Loucy (cell line): ENCODE results near the gene TRIM63.
"Not testable (repeated sequence)": the region's sequence is repeated elsewhere in the genome, so short reads cannot be mapped to it uniquely, and the experiment has no call there.

Experiments used
- H2AFZ ChIP-seq: fragments of 200-600 bp; sonication (generic); 2 replicates; pipeline ENCODE4 v1.6.0; 2016; ENCODE audit warnings: antibody characterized with exemption, mild to moderate bottlenecking, low read length, moderate library complexity
- H3F3A ChIP-seq: fragments of 200-600 bp; 2 replicates; pipeline ENCODE4 v1.6.0; 2016; ENCODE audit warnings: antibody characterized with exemption, low read depth, mild to moderate bottlenecking
- H3K27me3 ChIP-seq: fragments of 200-600 bp; sonication (generic); 2 replicates; pipeline ENCODE4 v1.6.1; 2014; ENCODE audit warnings: low read length, mild to moderate bottlenecking; ENCODE audit not compliant: insufficient read depth, poor library complexity, severe bottlenecking
- H3K36me3 ChIP-seq: fragments of 200-600 bp; sonication (generic); 2 replicates; pipeline ENCODE4 v1.6.1; 2016; ENCODE audit warnings: low read length; ENCODE audit not compliant: insufficient read depth
- H3K4me1 ChIP-seq: fragments of 200-600 bp; sonication (generic); 2 replicates; pipeline ENCODE4 v1.5.1; 2014; ENCODE audit warnings: low read length, mild to moderate bottlenecking; ENCODE audit not compliant: insufficient read depth, poor library complexity, severe bottlenecking
- H3K4me2 ChIP-seq: fragments of 200-600 bp; sonication (generic); 2 replicates; pipeline ENCODE4 v1.6.0; 2014; ENCODE audit warnings: antibody characterized with exemption, low read length, low read depth, mild to moderate bottlenecking; ENCODE audit not compliant: poor library complexity, severe bottlenecking
- H3K4me3 ChIP-seq: fragments of 200-600 bp; sonication (generic); 2 replicates; pipeline ENCODE4 v1.5.1; 2014; ENCODE audit warnings: low read length, mild to moderate bottlenecking, mixed read lengths; ENCODE audit not compliant: poor library complexity, severe bottlenecking
- H3K79me2 ChIP-seq: fragments of 200-600 bp; sonication (generic); 2 replicates; pipeline ENCODE4 v1.6.1; 2014; ENCODE audit warnings: low read length; ENCODE audit not compliant: insufficient read depth
- H3K9ac ChIP-seq: fragments of 200-600 bp; sonication (generic); 2 replicates; pipeline ENCODE4 v1.6.0; 2014; ENCODE audit warnings: mild to moderate bottlenecking, low read depth, low read length, moderate library complexity; ENCODE audit not compliant: poor library complexity, severe bottlenecking
- H3K9me2 ChIP-seq: fragments of 200-600 bp; sonication (generic); replicated peaks from 2 replicates; pipeline ENCODE4 v1.6.1; 2016; ENCODE audit warnings: low read depth, low read length, mixed read lengths
- H3K9me3 ChIP-seq: fragments of 200-600 bp; sonication (generic); 2 replicates; pipeline ENCODE4 v1.6.1; 2014; ENCODE audit warnings: mild to moderate bottlenecking, antibody characterized with exemption, low read length, low read depth; ENCODE audit not compliant: insufficient read depth
- H4K20me1 ChIP-seq: fragments of 200-600 bp; sonication (generic); 2 replicates; pipeline ENCODE4 v1.6.0; 2014; ENCODE audit warnings: antibody characterized with exemption, low read length, mild to moderate bottlenecking; ENCODE audit not compliant: insufficient read depth, poor library complexity, severe bottlenecking
- EZH2phosphoT487 ChIP-seq: fragments of 200-600 bp; IDR thresholded peaks from 2 replicates; pipeline ENCODE4 v1.6.1; 2018; ENCODE audit warnings: antibody characterized with exemption, mild to moderate bottlenecking, moderate library complexity, borderline replicate concordance
- TF ChIP-seq, protein P1 (sequence below): fragments of 200-600 bp; sonication (generic); conservative IDR thresholded peaks from 2 replicates; pipeline ENCODE4 v1.5.1; 2014; ENCODE audit warnings: mild to moderate bottlenecking, antibody characterized with exemption, low read length

The TRIM63 gene

DNA sequence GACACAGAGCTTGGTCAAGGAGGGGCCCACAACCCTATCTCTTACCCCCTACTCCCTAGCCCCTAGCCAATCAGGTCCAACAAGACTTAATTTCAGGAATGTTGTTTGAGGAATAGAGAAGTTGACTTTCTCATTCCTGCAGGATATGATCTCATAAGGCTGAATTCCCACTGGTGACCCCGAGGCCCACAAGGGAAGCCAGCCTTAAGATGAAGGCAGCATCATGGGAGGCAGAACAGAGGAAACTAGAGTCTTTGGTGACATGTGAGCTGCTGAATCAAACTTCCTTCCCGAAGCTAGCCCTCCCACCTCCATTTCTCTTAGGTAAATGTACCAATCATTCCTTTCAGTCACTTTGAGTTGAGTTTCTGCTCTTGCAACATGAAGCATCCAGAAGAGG is 35.1 kb upstream of the TRIM63 start:
- Histone ChIP-seq H2AFZ (no peak overlapping the region), H3K9me3 (no peaks in the 10 kb centered on the region), H3K4me1 (peaks cover 33% of the 10 kb centered on the region), H3F3A (no peaks in the 10 kb centered on the region), H3K27me3 (no peaks in the 10 kb centered on the region), H3K4me3 (no peak overlapping the region), H4K20me1 (no peaks in the 10 kb centered on the region), H3K36me3 (no peaks in the 10 kb centered on the region), H3K9me2 (no peaks in the 10 kb centered on the region), H3K4me2 (no peak overlapping the region), H3K79me2 (no peaks in the 10 kb centered on the region), H3K9ac (no peak overlapping the region)
- TF ChIP-seq EZH2phosphoT487 = no peak
- TF ChIP-seq, protein P1, sequence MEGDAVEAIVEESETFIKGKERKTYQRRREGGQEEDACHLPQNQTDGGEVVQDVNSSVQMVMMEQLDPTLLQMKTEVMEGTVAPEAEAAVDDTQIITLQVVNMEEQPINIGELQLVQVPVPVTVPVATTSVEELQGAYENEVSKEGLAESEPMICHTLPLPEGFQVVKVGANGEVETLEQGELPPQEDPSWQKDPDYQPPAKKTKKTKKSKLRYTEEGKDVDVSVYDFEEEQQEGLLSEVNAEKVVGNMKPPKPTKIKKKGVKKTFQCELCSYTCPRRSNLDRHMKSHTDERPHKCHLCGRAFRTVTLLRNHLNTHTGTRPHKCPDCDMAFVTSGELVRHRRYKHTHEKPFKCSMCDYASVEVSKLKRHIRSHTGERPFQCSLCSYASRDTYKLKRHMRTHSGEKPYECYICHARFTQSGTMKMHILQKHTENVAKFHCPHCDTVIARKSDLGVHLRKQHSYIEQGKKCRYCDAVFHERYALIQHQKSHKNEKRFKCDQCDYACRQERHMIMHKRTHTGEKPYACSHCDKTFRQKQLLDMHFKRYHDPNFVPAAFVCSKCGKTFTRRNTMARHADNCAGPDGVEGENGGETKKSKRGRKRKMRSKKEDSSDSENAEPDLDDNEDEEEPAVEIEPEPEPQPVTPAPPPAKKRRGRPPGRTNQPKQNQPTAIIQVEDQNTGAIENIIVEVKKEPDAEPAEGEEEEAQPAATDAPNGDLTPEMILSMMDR = no peak

DNA sequence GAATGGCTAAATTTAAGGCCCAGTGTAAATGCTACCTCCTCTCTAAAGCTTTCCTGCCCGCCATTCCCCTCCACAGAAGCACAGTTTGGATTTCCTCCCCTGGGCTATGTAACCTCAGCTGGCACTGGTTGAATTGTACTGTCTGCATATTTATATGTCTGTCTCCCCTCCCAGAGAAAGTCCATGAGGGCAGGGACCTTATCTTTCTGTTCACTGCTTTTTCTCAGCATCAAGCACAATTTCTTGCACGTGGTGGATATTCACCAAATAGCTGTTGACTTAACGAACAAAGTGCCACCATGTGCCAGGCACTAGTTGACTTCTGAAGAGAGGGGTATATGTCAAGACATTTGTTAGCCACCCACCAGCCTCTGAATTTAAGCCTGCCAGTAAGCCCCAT is 34.7 kb upstream of the TRIM63 start:
- TF ChIP-seq, protein P1 = no peak
- no peak for TF ChIP-seq EZH2phosphoT487
- no peaks in the 10 kb centered on the region for H3K9me3 ChIP-seq
- H3K9ac ChIP-seq = no peak overlapping the region
- H3F3A ChIP-seq = no peaks in the 10 kb centered on the region
- H3K4me3 ChIP-seq = no peak overlapping the region
- H4K20me1 ChIP-seq = no peaks in the 10 kb centered on the region
- H3K79me2 ChIP-seq = no peaks in the 10 kb centered on the region
- H3K4me1 ChIP-seq = peaks cover 36% of the 10 kb centered on the region
- H3K9me2 ChIP-seq = no peaks in the 10 kb centered on the region
- no peak overlapping the region for H2AFZ ChIP-seq
- H3K4me2 ChIP-seq = no peak overlapping the region
- H3K36me3 ChIP-seq = no peaks in the 10 kb centered on the region
- H3K27me3 ChIP-seq = no peaks in the 10 kb centered on the region

DNA sequence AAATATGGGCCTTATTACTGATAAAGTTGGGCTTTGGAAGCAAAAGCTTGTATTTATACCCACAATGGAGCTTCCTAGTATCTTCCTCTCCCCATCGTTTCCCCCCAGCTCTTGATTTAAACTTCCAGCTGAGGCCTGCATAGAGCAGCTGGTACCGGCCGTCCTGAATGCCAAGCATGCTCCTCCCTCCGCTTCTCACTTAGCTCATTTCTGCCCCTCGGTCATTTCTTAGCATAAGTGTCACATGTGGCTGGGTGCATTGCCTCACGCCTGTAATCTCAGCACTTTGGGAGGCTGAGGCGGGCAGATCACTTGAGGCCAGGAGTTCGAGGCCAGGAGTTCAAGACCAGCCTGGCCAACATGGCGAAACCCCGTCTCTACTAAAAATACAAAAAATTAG is 32.8 kb upstream of the TRIM63 start:
- not testable (repeated sequence) for H3K79me2 ChIP-seq, H2AFZ ChIP-seq

DNA sequence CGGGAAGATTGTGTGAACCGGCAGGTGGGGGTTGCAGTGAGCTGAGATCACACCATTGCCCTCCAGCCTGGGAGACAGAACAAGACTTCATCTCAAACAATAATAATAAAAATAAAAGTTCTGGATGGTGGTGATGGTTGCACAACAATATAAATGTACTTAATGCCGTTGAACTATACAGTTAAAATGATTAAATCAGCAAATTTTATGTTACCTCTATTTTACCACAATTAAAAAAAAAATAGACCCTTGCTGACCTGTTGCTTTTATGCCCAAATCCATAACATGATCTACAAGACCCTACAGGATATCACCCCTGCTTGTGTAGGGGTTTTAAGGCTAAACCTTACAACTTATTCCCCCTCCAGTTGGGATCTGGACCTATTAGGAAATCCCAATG is 32.4 kb upstream of the TRIM63 start:
- Histone ChIP-seq H3K4me3 (no peak overlapping the region), H3K36me3 (no peaks in the 10 kb centered on the region), H4K20me1 (no peaks in the 10 kb centered on the region), H3K27me3 (no peaks in the 10 kb centered on the region), H3K4me1 (peaks cover 35% of the 10 kb centered on the region), H3K4me2 (no peak overlapping the region), H3K79me2 (no peaks in the 10 kb centered on the region), H2AFZ (no peak overlapping the region), H3F3A (no peaks in the 10 kb centered on the region), H3K9ac (no peak overlapping the region), H3K9me2 (no peaks in the 10 kb centered on the region), H3K9me3 (no peaks in the 10 kb centered on the region)
- TF ChIP-seq, protein P1 = no peak

More for the DNA sequence above, 32.8 kb upstream of the TRIM63 start:
- peaks cover 36% of the 10 kb centered on the region for H3K4me1 ChIP-seq
- not testable (repeated sequence) for H3K9me2 ChIP-seq, H3F3A ChIP-seq, H3K36me3 ChIP-seq, H3K4me2 ChIP-seq, H3K4me3 ChIP-seq, H4K20me1 ChIP-seq, H3K9me3 ChIP-seq, H3K9ac ChIP-seq, H3K27me3 ChIP-seq
